Muscle layer of duodenum (tissue), 2 donors: ENCODE results near the gene ZNF831.

ENCODE experiments used
- H3K27ac ChIP-seq: one replicate; pipeline ENCODE4 v1.7.0; 2013; ENCODE audit warnings: mild to moderate bottlenecking, low read length
- H3K27me3 ChIP-seq: one replicate; pipeline ENCODE4 v1.7.0; 2013; ENCODE audit warnings: low read depth, mild to moderate bottlenecking, control low read depth, low read length
- H3K36me3 ChIP-seq, 2 donors: one replicate each; pipeline ENCODE4 v1.7.0; 2013; ENCODE audit warnings: low read length in 2 of 2, control low read depth in 1 of 2, mild to moderate bottlenecking in 1 of 2; ENCODE audit not compliant: insufficient read depth in 2 of 2, control insufficient read depth in 1 of 2
- H3K4me1 ChIP-seq, 2 donors: one replicate each; pipeline ENCODE4 v1.7.0; 2013; ENCODE audit warnings: low read length in 2 of 2, mild to moderate bottlenecking in 2 of 2, control low read depth in 1 of 2, moderate library complexity in 1 of 2; ENCODE audit not compliant: insufficient read depth in 2 of 2, control insufficient read depth in 1 of 2
- H3K4me3 ChIP-seq, 2 donors: one replicate each; pipeline ENCODE4 v1.7.0; 2013; ENCODE audit warnings: low read length in 2 of 2, low read depth in 1 of 2, mild to moderate bottlenecking in 1 of 2
- H3K9me3 ChIP-seq, 2 donors: one replicate each; pipeline ENCODE4 v1.7.0; 2013; ENCODE audit warnings: low read length in 2 of 2, control low read depth in 1 of 2, mild to moderate bottlenecking in 1 of 2; ENCODE audit not compliant: control insufficient read depth in 1 of 2
- donor health status: healthy.

ZNF831 gene

DNA sequence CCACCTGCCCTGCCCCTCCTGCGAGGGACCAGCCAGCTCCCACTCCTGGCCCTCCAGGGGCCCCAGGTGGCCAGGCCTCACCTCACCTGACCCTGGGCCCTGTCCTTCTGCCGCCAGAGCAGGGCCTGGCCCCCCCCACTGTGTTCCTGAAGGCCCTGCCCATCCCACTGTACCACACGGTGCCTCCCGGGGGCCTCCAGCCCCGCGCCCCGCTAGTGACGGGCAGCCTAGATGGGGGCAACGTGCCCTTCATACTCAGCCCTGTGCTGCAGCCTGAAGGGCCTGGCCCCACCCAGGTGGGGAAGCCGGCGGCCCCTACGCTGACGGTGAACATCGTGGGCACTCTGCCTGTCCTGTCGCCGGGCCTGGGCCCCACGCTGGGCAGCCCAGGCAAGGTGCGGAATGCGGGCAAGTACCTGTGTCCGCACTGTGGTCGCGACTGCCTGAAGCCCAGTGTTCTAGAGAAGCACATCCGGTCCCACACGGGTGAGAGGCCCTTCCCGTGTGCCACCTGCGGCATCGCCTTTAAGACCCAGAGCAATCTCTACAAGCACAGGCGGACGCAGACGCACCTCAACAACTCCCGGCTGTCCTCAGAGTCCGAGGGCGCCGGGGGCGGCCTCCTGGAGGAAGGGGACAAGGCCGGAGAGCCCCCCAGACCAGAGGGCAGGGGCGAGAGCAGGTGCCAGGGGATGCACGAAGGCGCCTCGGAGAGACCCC, 27.6 kb downstream of the ZNF831 start:
- Histone ChIP-seq H3K27me3 (no peaks in the 10 kb centered on the region), H3K36me3 (no peaks in the 10 kb centered on the region), H3K4me1 (no peaks in the 10 kb centered on the region), H3K27ac (no peak overlapping the region), H3K9me3 (no peaks in the 10 kb centered on the region), H3K4me3 (no peak overlapping the region)

DNA sequence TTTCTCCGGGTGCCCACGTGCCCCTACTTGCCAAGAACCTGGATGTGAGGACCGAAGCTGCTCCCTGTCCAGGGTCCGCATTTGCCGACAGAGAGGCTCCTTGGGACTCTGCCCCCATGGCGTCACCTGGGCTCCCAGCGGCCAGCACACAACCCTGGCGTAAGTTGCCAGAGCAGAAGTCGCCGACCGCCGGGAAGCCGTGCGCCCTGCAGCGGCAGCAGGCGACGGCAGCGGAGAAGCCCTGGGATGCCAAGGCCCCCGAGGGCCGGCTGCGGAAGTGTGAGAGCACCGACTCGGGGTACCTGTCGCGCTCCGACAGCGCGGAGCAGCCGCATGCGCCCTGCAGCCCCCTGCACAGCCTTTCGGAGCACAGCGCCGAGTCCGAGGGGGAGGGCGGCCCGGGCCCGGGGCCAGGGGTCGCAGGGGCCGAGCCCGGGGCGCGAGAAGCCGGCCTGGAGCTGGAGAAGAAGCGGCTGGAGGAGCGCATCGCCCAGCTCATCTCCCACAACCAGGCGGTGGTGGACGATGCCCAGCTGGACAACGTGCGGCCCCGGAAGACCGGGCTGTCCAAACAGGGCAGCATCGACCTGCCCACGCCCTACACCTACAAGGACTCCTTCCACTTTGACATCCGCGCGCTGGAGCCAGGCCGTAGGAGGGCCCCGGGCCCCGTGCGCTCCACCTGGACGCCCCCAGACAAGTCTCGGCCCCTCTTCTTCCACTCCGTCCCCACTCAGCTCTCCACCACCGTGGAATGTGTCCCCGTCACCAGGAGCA, 28.3 kb downstream of the ZNF831 start:
- Histone ChIP-seq H3K27me3 (no peaks in the 10 kb centered on the region), H3K9me3 (no peaks in the 10 kb centered on the region), H3K4me3 (no peak overlapping the region), H3K27ac (no peak overlapping the region), H3K36me3 (no peaks in the 10 kb centered on the region), H3K4me1 (no peaks in the 10 kb centered on the region)

DNA sequence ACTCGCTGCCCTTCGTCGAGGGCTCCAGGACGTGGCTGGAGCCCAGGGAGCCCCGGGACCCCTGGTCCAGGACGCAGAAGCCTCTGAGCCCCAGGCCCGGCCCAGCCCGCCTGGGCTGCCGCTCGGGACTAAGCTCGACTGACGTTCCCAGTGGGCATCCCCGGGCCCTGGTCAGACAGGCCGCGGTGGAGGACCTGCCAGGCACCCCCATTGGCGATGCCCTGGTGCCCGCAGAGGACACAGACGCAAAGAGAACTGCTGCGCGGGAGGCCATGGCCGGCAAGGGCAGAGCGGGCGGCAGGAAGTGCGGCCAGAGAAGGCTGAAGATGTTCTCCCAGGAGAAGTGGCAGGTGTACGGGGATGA, 28.9 kb downstream of the ZNF831 start:
- H3K4me3 ChIP-seq, result no peak overlapping the region
- no peak overlapping the region for H3K27ac ChIP-seq
- no peaks in the 10 kb centered on the region for H3K36me3 ChIP-seq
- H3K9me3 ChIP-seq, result no peaks in the 10 kb centered on the region
- no peaks in the 10 kb centered on the region for H3K4me1 ChIP-seq
- no peaks in the 10 kb centered on the region for H3K27me3 ChIP-seq

DNA sequence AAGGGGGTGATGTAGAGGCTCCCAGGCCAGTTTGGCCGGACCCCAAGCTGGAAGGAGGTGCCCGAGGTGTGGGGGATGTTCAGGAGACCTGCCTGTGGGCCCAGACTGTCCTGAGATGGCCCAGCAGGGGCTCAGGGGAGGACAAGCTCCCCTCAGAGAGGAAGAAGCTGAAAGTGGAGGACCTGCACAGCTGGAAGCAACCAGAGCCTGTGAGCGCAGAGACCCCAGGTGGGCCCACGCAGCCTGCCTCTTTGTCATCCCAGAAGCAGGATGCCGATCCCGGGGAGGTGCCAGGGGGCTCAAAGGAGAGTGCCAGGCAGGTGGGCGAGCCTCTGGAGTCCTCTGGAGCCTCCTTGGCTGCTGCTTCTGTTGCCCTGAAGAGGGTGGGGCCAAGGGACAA, 29.7 kb downstream of the ZNF831 start:
- Histone ChIP-seq H3K9me3 (no peaks in the 10 kb centered on the region), H3K27ac (no peak overlapping the region), H3K4me1 (no peaks in the 10 kb centered on the region), H3K4me3 (no peak overlapping the region), H3K36me3 (no peaks in the 10 kb centered on the region), H3K27me3 (no peaks in the 10 kb centered on the region)

DNA sequence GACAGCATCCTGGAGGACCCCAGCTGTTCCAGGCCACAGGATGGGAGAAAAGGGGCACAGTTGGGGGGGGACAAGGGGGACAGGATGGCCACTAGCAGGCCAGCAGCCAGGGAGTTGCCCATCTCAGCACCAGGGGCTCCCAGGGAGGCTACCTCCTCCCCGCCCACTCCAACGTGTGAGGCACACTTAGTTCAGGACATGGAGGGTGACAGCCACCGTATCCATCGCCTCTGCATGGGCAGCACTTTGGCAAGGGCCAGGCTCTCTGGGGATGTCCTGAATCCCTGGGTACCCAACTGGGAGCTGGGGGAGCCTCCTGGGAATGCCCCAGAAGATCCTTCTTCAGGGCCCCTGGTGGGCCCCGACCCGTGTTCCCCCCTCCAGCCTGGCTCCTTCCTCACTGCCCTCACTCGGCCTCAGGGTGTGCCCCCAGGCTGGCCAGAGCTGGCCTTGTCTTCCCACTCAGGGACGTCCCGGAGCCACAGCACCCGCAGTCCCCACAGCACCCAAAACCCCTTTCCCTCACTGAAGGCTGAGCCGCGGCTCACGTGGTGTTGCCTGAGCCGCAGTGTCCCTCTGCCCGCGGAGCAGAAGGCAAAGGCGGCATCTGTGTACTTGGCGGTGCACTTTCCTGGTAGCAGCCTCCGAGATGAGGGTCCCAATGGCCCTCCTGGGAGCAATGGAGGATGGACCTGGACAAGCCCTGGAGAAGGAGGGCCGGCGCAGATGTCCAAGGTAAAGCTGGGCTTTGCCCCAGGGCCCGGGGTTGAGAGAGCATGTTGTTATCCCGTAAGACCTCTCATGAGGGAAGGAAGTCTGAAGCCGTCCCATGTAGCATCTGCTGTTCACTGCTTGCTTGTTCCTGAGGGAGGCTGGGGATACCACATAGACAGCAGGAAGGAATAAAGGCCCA, 30.7 kb downstream of the ZNF831 start:
- H3K27me3 ChIP-seq, result no peaks in the 10 kb centered on the region
- no peak overlapping the region for H3K4me3 ChIP-seq
- no peaks in the 10 kb centered on the region for H3K9me3 ChIP-seq
- H3K4me1 ChIP-seq, result no peaks in the 10 kb centered on the region
- no peak overlapping the region for H3K27ac ChIP-seq
- H3K36me3 ChIP-seq, result no peaks in the 10 kb centered on the region

DNA sequence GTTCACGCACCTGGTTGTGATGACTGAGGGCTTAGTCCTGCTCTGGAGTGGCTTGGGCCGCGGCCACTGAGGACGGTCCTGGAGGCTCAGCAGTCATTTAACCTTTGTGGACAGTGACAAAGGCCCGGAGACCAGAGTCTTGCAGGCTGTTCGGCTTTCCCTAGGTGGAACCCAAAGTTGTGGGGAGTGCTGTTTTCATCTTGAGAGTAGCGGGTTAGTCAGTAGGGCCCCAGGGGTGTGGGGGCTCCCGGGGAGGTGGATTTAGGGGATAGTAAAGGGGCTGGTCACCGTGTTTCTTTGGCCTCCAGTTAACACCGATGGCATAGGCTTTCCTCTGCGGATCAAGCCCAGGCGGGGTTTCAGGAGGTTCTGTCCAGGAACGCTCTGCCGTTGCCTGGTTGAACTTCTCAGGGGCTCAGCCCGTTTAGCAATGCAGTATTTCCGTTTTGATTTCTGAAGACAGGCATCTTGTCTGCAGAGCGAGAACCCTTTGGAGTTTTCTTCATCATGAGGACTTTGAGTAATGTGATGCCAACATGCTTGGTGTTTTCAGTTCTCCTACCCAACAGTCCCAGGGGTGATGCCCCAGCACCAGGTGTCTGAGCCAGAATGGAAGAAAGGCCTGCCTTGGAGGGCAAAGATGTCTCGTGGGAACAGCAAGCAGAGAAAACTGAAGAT, 31.8 kb downstream of the ZNF831 start:
- H3K36me3 ChIP-seq, result no peaks in the 10 kb centered on the region
- H3K27ac ChIP-seq, result no peak overlapping the region
- H3K4me3 ChIP-seq, result no peak overlapping the region
- H3K27me3 ChIP-seq, result no peaks in the 10 kb centered on the region
- peaks cover 5% of the 10 kb centered on the region in 2 donors for H3K9me3 ChIP-seq
- no peaks in the 10 kb centered on the region for H3K4me1 ChIP-seq

DNA sequence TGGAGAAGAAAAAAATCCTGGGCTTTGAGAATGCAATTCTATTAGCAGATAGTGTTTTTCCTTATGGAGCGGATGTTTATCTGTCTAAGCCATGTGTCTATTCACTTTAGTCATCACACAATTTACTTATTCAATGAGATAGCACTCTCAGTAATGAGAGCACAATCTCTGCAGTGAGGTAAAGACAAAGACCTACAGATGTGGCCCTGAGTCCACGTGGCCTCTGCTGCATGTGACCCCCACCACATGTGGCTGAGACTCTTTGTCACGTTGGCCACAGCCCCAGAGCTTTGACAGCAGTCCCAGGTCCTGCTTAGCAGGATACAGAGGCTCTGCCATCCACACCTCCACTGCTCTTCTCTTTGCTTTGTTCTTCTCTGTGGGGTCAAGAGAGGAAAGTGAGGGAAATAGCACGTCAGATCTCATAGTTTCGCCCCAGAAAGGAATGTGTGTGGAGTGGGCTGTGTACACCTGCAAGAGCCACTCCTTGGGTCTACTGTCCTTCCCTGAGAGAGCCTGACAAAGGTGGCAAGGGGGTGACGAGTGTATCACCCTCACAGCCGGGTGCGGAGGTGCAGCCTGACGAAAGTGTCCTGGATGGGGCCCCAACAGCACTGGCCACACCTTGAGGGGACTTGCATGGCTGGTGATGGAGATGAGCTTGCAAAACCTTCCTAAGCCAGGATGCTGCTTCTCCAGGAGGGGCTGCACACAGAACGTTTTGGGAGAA, 40.7 kb downstream of the ZNF831 start:
- H3K27ac ChIP-seq, result no peak overlapping the region
- peaks cover 4% of the 10 kb centered on the region for H3K27me3 ChIP-seq
- H3K36me3 ChIP-seq, result no peaks in the 10 kb centered on the region
- peaks cover 5% of the 10 kb centered on the region in 2 donors for H3K9me3 ChIP-seq
- H3K4me3 ChIP-seq, result no peak overlapping the region
- H3K4me1 ChIP-seq, result no peaks in the 10 kb centered on the region

DNA sequence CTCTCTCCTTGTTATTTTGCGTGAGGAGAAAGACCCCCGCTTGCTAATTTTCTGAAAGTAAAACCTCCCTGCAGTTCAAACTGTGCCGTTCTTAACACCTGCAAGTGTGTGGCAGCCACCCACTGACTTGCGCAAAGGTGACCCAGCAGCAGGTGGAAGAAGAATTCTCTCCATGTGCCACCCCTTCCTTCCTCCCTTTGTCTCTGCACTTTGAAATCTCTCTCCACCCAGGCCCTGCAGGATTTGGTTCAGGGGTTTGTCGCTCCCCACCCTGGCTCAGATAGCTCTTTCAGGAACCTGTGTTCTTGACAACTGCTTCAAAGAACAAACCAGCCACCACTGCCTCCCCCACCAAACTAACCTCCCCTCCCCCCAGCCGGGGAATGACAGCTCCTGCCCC, 41.4 kb downstream of the ZNF831 start:
- H3K27me3 ChIP-seq, result peaks cover 4% of the 10 kb centered on the region
- H3K36me3 ChIP-seq, result no peaks in the 10 kb centered on the region
- H3K4me1 ChIP-seq, result no peaks in the 10 kb centered on the region
- H3K9me3 ChIP-seq, result peaks cover under 1% of the 10 kb centered on the region in 2 donors
- H3K27ac ChIP-seq, result no peak overlapping the region
- no peak overlapping the region for H3K4me3 ChIP-seq

DNA sequence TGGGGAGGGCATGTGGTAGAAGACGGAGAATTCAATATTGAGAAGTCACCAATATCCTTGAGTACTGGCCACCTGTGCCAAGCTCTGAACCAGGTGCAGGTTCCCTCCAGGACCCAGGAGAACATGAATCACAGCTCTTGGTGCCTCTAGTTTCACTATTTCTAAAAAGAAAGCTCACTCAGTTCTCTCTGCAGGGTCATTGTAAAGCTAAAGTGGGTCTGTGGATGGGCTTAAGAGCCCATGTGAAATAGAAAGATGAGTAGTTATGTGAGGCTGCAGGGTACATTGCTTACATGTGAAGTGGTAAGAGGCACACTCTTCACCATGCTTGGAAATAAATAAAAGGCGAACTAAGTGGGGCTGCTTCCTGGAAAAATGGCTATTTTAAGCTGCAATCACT, 43.6 kb downstream of the ZNF831 start:
- Histone ChIP-seq H3K27ac (no peak overlapping the region), H3K27me3 (no peaks in the 10 kb centered on the region), H3K9me3 (no peaks in the 10 kb centered on the region), H3K4me1 (no peaks in the 10 kb centered on the region), H3K4me3 (no peak overlapping the region), H3K36me3 (no peaks in the 10 kb centered on the region)

DNA sequence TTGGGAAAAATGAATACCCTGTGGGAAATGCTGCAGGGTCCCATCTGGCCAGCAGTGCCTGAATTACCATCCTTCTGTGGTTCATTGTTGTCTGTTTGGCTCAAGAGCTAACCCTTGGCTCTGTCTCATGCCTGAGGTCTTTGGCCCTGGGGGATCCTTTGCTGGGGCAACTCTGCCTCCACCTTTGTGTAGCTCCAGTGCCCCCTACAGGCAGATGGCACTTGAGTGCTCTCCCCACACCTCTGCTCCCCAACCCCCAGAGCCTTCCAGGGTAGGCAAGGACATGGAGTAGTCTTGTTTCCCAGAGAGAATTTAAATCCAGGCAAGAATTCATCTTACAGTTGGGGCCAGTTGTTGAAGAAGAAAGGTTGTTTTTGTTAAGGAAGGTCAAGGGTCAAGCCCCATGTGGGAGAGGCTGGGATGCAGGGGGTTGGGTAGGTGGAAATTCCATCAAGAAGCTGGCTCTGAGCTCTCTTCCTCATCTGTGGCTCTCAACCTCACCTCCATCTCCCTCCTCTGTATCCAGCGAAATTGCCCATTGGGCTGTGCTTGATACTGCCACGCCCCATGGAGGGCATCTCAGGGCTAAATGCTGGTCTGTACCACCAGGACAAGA, 44.2 kb downstream of the ZNF831 start:
- Histone ChIP-seq H3K27ac (no peak overlapping the region), H3K4me1 (no peaks in the 10 kb centered on the region), H3K4me3 (no peak overlapping the region), H3K27me3 (no peaks in the 10 kb centered on the region), H3K36me3 (no peaks in the 10 kb centered on the region), H3K9me3 (no peaks in the 10 kb centered on the region)
